Limb (tissue), 2 donors: ENCODE measurements around the gene VPS33B.

Source experiments
- DNase-seq, 2 donors: peaks; one replicate each; pipeline ENCODE4 v3.0.0-alpha.2; 2016; ENCODE audit errors: extremely low spot score in 2 of 2

The VPS33B gene

GRCh38 chr15:90952901-90953677 is 69.3 kb downstream of the VPS33B start:
- no peak for DNase-seq

GRCh38 chr15:90950676-90951075 is 71.7 kb downstream of the VPS33B start:
- DNase-seq: no peak

GRCh38 chr15:90949979-90950675 is 72.3 kb downstream of the VPS33B start:
- no peak for DNase-seq
